SW480 (cell line): Measurements from ENCODE around the gene TIGD3.

ENCODE experiments used
- DNase-seq: peaks from one replicate; pipeline ENCODE4 v3.0.0-alpha.2; 2016; ENCODE audit warnings: low spot score

TIGD3 gene

DNA sequence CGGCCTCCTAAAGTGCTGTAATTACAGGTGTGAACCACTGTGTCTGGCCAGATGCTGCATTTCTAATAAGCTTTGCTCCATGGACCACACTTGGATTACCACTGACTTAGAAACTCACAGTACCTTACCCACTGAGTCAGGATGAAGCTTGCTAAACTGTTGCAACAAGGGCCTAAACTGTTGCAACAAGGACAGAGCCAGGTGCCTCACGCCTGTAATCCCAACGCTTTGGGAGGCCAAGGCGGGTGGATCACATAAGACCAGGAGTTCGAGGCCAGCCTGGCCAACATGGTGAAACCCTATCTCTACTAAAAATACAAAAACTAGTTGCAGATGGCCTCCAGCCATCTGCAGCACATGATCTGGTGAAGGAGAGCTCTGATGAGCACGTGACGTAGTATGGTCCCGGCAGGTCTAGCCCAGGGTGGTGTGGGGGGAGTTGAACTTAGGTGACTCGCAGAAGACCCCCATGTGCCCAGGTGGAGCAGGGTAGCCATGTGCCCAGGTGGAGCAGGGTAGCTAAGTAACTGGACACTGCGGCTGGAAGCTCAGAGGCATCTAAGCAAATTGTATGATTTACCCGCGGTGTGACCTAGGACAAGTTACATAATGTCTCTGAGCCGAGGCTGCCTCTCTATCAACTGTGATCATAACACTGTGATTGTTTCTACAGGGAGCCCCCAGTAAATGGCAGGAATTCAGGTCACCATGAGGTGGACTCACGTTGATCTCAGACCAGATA lies 19.5 kb downstream of the TIGD3 start:
- DNase-seq, result no peak

DNA sequence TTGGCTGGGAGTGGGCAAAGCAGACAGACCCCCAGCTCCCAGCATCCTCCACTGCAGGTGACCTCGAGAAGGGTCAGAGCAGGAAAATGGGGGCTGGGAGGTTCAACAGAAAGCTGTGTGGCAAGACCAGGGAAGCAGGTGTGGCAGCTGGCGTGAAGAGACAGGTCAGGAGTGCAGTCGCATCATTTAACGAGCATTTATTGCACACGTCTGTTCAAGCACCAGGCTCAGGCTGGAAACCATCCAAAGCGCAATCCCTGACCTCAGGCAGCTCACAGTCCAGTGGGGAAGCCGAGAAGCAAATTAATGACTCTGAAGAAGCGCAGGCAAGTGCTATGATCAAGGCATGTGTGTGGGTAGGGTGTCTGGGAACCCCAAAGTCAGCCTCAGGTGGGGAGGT lies 20.5 kb downstream of the TIGD3 start:
- no peak for DNase-seq

DNA sequence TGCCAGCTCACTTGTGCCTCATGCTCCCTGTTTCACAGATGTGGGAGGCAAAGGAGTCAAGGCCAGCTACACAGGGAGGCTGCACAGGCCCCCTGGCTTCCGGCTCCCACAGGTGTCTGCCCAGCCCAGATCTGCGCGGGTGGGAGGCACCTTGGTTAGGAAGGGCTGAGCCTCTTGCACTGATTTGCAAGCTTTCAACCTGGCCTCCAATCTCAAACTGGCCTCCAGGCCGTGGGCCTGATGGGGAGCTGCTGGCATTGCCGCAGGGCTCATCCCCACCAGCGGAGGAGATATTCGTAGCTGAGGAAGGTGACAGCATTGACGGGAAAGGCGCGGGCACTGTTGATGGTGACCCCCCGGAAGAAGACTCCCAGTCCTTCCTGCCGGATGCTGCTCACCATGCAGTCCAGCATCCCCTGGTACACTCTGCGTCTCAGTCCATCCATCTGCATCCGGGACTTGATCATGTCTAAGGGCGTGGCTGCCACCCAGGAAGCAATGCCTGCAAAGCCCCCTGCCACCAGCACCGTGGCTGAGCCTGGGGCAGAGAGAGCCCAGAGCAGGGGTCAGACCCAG lies 21.7 kb downstream of the TIGD3 start:
- no peak for DNase-seq

DNA sequence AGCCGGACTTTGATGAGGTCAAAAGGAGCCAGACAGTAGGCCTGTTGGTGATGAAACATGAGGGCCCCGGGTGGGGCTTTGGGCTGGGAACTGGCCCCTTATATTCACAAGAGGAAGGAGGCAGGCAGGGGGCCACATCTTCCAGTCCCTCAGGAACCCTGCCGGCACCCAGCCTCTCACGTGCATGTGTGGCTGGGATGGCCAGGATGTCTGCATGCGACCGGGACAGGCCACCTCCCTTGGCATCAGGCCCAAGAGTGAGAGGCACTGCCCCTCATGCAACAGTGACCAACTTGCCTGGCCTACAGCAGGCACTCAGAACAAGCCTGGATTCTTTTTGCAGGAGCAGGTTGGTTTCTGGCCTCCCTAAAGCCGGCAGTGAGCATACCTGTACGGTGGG lies 22.5 kb downstream of the TIGD3 start:
- no peak for DNase-seq

DNA sequence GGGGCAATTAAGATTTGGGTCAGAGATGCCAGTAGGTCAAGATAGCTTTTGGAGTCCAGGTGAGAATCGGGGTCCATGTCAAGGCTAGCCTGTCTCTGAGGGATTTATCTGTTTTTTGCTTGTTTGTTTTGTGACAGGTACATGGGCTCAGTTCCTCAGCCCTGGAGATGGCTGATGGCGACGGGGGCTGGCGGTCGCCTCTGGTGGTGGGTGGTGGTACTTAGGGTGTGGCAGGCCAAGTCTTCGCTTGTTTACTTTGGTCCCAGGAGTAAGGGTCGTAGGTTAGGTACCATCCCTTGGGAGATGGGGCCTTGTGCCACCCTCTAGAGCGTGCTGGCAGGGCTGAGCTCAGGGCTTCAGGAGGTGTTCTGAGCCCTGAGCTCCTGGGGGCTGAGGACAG lies 23.2 kb downstream of the TIGD3 start:
- DNase-seq, result no peak

DNA sequence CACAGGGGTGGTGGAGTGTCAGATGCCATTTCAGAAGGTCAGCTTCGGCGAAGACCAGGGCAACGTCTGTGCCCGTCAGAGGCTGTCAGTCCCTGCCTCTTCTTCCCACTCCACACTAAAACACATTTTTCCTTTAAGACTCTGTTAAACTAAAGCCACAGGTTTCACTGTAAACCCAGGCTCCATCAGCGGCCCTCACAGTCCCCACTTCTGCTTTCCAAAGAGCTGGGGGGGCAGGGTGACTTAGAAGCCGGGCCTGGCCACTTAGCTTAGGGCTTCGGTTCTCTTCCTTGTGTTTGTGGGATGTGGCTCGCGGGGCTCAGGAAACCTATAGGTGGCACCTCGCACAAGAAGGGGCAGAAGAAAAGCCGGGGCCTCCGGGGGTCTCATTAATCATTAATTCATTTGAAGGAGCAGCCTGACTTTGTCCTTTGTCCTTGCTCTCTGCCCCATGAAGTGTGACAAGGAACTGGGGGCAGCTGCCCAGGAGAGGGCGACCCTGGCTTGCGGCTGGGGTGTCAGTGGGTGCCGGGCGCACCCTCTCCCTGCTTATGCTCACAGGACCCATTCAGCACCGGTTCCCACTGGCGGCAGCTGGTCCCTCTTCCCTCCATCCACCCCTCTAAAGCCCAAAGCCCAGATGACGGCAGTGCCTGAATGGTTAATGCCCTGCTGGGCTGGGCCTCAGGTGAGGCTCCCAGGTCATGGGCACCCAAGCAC lies 23.8 kb downstream of the TIGD3 start:
- DNase-seq, result no peak

DNA sequence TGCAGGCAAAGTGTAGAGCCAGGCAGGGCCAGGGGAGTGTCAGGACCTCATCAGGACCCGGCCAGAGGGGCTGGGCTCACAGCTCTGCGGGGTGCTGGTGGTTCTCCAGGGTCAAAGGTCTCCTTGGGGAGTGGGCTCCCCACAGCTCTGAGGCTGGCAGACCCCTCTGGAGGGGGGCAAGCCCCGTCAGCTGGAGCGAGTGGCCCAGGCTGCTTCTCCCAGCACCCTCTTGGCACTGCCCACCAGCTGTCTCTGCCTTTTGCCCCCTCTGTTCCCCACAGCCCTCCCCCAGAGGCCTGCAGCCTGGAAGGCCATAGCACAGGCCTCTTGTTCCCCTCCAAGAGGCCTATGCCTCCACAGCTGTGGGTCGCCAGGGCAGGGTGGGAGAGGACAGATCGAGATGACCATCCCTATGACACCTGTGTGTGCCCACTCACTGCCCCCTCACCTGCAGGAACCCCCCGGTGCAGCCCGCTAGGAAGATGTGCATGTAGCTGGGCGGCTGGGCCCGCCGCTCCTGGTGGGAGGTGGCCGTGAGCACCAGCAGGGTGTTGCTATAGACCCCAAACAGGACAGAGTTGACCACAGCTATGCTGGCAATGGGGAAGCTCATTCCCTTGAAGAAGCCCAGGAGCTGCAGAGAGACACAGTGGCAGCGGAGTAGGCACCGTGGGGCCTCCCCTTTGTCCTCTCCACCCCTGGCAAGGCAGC lies 24.5 kb downstream of the TIGD3 start:
- DNase-seq, result no peak

DNA sequence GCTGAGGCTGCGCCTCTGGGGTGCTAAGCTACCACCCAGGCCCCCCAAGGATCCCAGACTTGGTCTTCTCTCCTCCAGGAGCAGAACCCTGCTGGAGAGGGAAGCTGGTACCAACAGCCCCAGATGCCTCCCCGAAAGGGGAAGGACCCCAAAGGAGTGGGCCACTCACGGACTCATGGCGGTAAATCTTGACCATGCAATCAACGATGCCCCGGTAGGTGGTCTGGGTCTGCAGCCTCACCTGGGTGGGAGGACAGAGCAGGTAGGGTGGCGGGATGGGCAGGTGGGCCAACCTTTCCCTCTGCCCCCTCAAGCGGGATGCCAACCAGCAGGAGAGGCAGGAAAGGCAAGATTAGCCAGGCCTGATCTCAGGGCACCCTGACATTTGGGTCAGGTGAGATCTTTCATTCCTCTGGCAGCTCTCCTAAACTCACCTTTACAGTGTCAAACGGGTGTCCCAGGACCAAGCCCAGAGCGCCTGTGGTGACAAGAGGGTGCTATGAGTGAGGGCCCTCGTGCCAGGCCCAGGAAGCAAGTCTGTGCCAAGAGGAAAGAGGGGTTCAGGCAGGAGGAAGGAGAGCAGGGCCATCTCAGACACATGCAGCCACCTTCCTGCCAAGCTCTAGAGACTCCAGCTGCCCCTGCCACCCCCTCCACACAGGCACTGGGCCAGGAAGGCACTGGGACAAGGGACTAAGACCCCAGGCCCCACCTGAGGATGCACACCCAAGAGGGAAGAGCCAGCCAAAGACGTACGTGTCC lies 25.3 kb downstream of the TIGD3 start:
- no peak for DNase-seq

DNA sequence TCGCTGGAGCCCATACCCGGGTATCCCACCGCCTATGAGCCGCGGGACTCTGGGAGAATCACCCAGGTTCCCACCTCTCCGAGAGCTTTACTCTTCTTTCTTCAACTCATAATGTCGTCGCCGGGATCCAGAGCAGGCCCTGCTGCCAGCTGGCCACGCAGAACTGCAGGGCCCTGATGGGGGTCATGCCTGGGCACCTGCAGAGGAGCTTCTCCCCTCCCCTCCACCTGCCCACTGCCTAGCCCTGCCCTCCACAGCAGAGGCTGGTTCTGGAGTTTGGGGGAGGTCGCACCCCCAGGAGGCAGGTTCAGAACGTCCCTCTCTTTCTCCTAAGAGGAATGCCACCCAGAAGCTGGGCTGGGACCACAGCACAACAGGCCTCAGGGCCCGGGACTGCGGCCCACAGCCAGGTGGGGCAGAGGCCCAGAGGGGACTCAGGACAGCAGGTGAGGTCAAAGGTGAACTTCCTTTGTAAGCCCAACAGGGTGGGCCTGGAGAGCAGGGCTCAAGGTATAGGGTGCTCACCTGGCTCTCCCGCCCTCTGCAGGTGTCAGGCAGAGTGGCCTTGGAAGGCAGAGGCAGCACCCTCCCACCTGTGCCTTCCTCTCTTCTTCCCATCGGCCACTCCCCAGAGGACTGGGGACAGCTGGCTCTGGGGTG lies 26.0 kb downstream of the TIGD3 start:
- peak; percentile 53 for DNase-seq

DNA sequence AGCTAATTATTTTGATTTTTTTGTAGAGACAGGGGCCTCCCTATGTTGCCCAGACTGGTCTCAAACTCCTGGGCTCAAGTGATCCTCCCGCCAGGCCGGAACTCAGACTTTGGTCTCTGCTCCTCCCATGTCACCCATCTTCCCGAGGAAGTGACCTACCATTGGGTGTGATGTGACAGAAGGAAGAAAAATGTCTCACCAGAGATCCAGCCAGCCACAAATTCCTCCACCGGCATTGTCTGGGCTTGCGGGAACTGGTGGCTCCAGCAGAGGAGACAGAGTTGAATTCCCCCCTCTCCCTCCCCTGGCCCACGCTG lies 27.1 kb downstream of the TIGD3 start:
- no peak for DNase-seq

DNA sequence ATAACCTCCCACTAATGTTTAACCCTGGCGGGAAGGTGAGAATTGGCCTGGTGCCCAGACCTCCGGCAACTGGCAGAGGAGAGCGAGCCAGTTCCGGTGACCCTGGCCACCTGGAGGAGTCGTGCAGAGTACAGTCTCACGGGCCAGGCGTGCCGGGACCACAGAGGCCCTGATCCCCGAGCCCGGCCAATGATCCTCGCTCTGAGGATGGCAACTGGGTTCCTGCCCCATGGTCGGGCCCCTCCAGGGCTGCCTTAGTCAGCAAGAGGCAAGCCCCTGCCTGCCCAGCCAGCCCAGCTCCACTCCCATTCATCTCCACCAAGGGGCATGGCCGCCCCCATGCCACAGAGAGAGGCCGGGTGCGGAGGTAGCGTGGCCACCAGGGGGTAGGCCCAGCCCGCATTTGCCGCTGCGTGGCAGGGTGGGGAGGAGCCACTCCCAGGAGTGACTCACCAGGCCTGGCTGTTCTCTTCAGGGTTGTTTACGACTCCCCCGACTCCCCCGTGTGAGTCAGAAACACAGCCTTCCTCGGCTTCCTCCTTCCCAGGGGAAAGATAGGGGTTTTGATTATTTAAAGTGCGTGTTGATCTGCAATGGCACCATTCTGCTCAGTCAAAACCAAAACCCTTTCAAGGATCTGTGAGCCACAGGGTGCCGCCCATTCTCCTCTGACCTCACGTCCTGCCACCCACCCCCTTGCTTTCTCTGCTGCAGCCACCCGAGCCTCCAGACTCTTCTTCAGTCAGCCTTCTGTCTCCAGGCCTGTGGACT lies 27.7 kb downstream of the TIGD3 start, which contains the start of gene SLC25A45:
Gene SLC25A45, minus strand, starts transcription at position 614 of the 771 bp plus-strand sequence. CDS start 695 bp downstream, outside the sequence.
- peak; percentile 98 for DNase-seq

DNA sequence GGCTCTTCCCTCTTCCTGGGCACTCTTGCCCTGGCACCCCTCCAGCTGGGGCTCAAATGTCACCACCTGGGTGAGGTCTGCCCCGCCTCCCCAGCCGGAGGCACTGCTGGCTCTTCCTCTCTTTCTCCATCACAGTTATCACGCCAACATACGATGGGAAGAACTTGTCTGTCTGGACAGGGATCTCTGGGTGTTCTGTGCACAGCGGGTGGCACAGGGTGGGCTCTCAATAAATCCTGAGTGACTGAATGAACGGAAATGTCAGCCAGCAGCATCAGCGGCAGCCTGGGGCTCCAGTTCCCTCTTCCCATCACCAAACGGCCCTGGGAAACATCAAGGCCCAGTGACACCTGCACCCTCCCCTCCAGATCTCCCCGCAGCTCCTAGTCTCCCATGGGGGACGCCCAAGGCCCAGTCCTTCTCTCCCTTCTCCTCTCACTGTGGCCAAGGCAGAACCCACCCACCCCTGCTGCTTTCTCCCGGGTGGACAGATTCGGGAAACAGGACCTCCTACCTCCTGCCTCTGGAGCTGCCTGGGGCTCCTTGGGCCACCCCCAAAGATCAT lies 28.3 kb downstream of the TIGD3 start:
- DNase-seq, result no peak

DNA sequence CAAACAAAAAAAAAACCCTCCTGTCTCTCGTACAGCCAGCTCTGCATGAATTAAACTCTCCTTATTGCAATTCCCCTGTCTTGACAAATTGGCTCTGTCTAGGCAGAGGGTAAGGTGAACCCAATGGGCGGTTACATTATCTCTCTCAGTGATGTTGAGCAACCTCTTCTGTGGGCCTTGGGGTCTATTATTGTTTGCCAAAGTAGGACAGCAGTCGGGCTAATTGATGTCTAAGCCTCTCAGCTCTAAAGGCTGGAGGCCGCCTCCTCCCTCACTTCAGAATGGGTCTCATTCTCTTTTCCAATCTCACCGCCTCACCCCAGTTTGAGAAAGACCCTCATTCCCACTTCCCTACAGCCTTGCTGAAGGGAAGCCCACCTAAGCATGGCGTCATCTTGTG lies 29.2 kb downstream of the TIGD3 start:
- no peak for DNase-seq

DNA sequence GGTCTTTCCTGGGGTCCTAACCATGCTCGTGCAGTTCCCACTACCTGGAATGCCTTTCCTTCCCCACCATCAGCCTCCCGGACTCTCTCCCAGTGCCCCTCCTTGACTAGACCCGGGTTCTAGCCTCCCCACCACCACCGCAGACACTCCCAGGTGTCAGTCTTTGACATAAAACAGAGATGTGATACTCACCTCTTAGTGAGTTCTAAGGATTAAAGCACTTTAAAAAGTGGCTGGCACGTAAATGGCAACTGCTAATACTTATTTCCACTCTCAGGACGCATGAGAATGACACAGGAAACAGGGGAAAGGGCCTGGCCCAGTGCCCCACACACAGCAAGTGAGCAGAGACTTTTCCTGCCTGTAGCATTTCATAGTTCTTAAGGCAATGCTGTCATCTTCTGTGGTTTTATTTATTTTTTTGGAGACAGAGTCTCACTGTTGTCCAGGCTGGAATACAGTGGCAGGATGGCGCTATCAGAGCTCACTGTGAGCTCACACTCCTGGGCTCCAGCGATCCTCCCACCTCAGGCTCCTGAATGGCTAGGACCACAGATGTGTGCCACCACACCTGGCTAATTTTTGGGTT lies 29.8 kb downstream of the TIGD3 start:
- no peak for DNase-seq

DNA sequence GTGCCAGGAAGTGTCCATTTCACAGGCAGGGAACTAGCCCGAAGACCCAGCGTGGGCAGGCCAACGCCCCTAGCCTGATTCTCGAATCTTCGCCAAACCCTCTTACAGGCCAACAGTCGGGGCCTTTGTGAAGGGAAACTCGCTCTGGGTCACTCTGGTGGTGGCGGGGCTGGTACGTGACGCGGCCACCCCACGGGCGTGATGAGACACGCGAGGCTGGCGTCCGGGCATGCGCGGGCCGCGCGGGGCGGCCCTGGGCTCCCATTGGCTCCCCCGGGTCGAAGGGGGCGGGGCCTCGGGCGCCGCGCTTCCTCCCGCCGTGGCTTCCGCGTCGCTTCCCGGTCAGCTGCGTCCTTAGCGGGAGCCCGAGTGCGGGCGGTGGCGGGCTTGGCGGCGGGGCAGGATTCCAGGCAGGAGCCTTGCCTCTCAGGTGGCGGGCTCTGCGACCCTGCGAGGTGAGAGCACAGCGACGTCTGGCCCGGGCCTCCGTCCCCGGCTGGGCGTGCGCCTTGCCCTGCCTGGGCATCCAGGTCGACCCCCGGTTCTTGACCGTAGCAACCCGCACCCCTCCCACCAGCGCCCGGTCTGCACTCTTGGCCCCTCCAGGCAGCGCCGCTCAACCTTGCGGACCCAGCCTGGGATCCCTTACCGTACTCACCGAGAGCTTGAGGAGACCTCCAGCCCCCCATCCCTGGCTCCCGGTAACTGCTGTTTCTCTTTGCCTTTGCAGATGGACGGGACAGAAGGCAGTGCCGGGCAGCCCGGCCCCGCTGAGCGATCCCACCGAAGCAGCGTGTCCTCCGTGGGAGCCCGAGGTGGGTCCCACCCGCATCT lies 32.0 kb downstream of the TIGD3 start, which contains the start of gene FRMD8:
Gene FRMD8, plus strand, starts transcription at position 331 of the 834 bp plus-strand sequence. Its CDS starts 400 bp downstream, at position 731.
- DNase-seq, result peak; percentile 80

DNA sequence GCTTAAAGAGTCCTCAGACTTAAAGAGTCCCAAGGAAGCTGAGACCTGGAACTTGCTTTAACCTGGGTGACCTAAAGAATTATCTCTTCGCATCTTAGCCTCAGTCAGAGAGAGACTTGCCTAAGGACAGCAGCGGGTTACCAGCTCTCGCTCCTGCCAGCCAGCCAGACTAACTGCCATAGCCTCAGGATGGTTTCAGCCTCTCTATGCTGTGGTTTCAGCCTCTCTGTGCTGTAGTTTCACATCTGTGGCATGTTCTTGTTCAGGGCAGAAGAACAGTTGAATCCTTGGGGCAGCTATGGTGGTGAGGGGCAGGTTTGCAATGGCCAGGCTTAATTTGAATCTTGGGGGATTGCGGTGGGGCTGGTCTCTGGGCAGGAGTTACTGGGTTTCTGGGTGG lies 34.2 kb downstream of the TIGD3 start:
- DNase-seq, result no peak

DNA sequence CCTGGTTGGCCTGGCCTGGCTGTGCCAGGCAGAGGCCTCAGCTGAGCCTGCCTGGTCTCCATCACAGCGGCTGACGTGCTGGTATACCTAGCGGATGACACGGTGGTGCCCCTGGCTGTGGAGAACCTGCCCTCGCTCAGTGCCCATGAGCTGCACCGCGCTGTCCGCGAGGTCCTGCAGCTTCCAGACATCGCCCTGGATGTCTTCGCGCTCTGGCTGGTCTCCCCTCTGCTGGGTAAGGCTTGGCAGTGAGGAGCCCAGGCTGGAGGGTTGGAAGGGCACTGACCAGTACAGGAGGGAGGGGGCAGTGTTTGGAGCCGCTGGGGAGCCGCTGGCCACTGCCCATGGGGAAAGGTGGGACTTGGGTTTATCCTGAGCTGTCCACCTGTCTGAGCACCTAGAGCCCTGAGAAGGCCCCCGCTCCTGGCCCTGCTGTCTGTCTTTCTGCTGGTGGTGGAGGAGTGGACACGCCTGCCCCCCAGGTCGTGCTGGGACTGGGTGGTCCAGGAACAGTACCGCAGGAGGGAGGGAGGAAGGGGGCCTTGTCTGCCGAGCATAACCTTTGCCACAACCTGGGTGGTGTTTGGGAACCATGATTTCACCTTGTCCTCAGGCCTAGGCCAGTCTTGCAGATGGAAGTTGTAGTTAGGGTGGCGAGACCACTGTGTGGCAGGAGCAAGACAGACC lies 34.9 kb downstream of the TIGD3 start:
- no peak for DNase-seq
